LHCN-M2 (cell line): ENCODE results near the gene DNAJC2. TPM values are rescaled to one million over a fixed set of nuclear protein-coding genes. Genes with fewer than 3 reads are reported as not detected.
"Not testable (repeated sequence)": the region's sequence is repeated elsewhere in the genome, so short reads cannot be mapped to it uniquely, and the experiment has no call there.

Source experiments
- DNase-seq: peaks from one replicate; pipeline ENCODE4 v3.0.0-alpha.2; 2012; ENCODE audit warnings: low read depth
- total RNA-seq: library from RNA; depleted of rRNA; stranded (reverse); fragments of >200 nt; gene quantifications from 2 replicates; pipeline ENCODE4 v1.2.3, GENCODE V29; 2014; rRNA removed

Gene DNAJC2
- total RNA-seq, 1 experiment from 2014 or later: 33.8 TPM

GRCh38 chr7:103274867-103275266 is 69.7 kb downstream of the DNAJC2 start:
- DNase-seq: not testable (repeated sequence)

GRCh38 chr7:103273374-103273773 is 71.2 kb downstream of the DNAJC2 start:
- not testable (repeated sequence) for DNase-seq

- DNase-seq: not testable (repeated sequence)
Observed at GRCh38 chr7:103266229-103266628, 78.3 kb downstream of the DNAJC2 start.

- DNase-seq: not testable (repeated sequence)
Observed at GRCh38 chr7:103264054-103264453, 80.5 kb downstream of the DNAJC2 start.

Other genes with a start within 250 kb of the DNAJC2 start
- gene NAPEPLD, start 195.7 kb downstream of the DNAJC2 start, total RNA-seq: 4.5 and 7.0 TPM in 2 replicates
- gene PMPCB, start 47.3 kb downstream of the DNAJC2 start, total RNA-seq: 69.6 and 88.5 TPM in 2 replicates
- 262 and 325 TPM in 2 replicates for gene PSMC2, start 2.9 kb upstream of the DNAJC2 start, total RNA-seq
- gene SLC26A5, start 101.4 kb upstream of the DNAJC2 start, total RNA-seq: not detected in 2 replicates